ENCODE results near the gene ZNF829. TPM values are rescaled to one million over a fixed set of nuclear protein-coding genes. Genes with fewer than 3 reads are reported as not detected.

ZNF829 gene
- 1 to 10 TPM; 4.3 to 5.2 (median 4.7) TPM for total RNA-seq

- peaks cover 27% of the 10 kb centered on the region for H3K9me3 Mint-ChIP-seq
- H3K4me1 Mint-ChIP-seq (ENCODE audit: low read depth): peaks cover 32% of the 10 kb centered on the region
- H3K36me3 Mint-ChIP-seq (ENCODE audit: insufficient read depth): peaks cover 58% of the 10 kb centered on the region
- no peaks in the 10 kb centered on the region for H3K27me3 Mint-ChIP-seq (ENCODE audit: low read depth)
- DNase-seq (peak; percentile 83), ATAC-seq (peak; percentile 97 to 98)
- peak within 1 kb of the TSS; percentile 87 for H3K4me3 Mint-ChIP-seq
These were observed at the start of gene ZNF829, which contains the start of gene ZNF568 for GRCh38 chr19:36915992-36916830. TSS of gene ZNF829 (minus strand) at chr19:36916291. CDS start at chr19:36915167, 1,124 bp downstream. TSS of gene ZNF568 (plus strand) at chr19:36916332. CDS start at chr19:36922771, 6,439 bp downstream.

GRCh38 chr19:36963280-36963679, 47.2 kb upstream of the ZNF829 start:
- Mint-ChIP-seq H3K27me3 (ENCODE audit: low read depth) (no peaks in the 10 kb centered on the region), H3K36me3 (ENCODE audit: insufficient read depth) (peaks cover 10% of the 10 kb centered on the region), H3K9me3 (peaks cover 31% of the 10 kb centered on the region), H3K4me3 (no peak overlapping the region), H3K4me1 (ENCODE audit: low read depth) (no peaks in the 10 kb centered on the region)
- ATAC-seq: no peak
- DNase-seq: no peak

GRCh38 chr19:36962346-36962745, 46.3 kb upstream of the ZNF829 start:
- Mint-ChIP-seq H3K4me1 (ENCODE audit: low read depth) (no peaks in the 10 kb centered on the region), H3K4me3 (no peak overlapping the region), H3K36me3 (ENCODE audit: insufficient read depth) (peaks cover 10% of the 10 kb centered on the region), H3K27me3 (ENCODE audit: low read depth) (no peaks in the 10 kb centered on the region), H3K9me3 (peaks cover 38% of the 10 kb centered on the region)
- ATAC-seq (no peak), DNase-seq (no peak)

GRCh38 chr19:36950335-36951119, 34.4 kb upstream of the ZNF829 start:
- no peak for DNase-seq
- ATAC-seq: no peak
- Mint-ChIP-seq H3K27me3 (ENCODE audit: low read depth) (no peaks in the 10 kb centered on the region), H3K4me1 (ENCODE audit: low read depth) (no peaks in the 10 kb centered on the region), H3K9me3 (peaks cover 45% of the 10 kb centered on the region), H3K4me3 (no peak overlapping the region), H3K36me3 (ENCODE audit: insufficient read depth) (peaks cover 43% of the 10 kb centered on the region)

GRCh38 chr19:36939153-36939552, 23.1 kb upstream of the ZNF829 start:
- Mint-ChIP-seq H3K4me1 (ENCODE audit: low read depth) (no peaks in the 10 kb centered on the region), H3K4me3 (no peak overlapping the region), H3K27me3 (ENCODE audit: low read depth) (no peaks in the 10 kb centered on the region), H3K36me3 (ENCODE audit: insufficient read depth) (peaks cover 79% of the 10 kb centered on the region), H3K9me3 (peaks cover 53% of the 10 kb centered on the region)
- DNase-seq (no peak), ATAC-seq (no peak)

GRCh38 chr19:36931684-36932083, 15.6 kb upstream of the ZNF829 start:
- Mint-ChIP-seq H3K4me1 (ENCODE audit: low read depth) (no peaks in the 10 kb centered on the region), H3K9me3 (peaks cover 30% of the 10 kb centered on the region), H3K4me3 (no peak overlapping the region), H3K27me3 (ENCODE audit: low read depth) (no peaks in the 10 kb centered on the region), H3K36me3 (ENCODE audit: insufficient read depth) (peaks cover 61% of the 10 kb centered on the region)
- DNase-seq (no peak), ATAC-seq (no peak)

- peak overlapping the region; percentile 87 for H3K4me3 Mint-ChIP-seq
- H3K36me3 Mint-ChIP-seq (ENCODE audit: insufficient read depth): peaks cover 64% of the 10 kb centered on the region
- no peak for DNase-seq
- no peak for ATAC-seq
- H3K4me1 Mint-ChIP-seq (ENCODE audit: low read depth): peaks cover 32% of the 10 kb centered on the region
- no peaks in the 10 kb centered on the region for H3K27me3 Mint-ChIP-seq (ENCODE audit: low read depth)
- peaks cover 30% of the 10 kb centered on the region for H3K9me3 Mint-ChIP-seq
These were observed 2.0 kb upstream of the ZNF829 start for GRCh38 chr19:36918090-36918489.

GRCh38 chr19:36916991-36917390, 900 bp upstream of the ZNF829 start:
- peaks cover 26% of the 10 kb centered on the region for H3K9me3 Mint-ChIP-seq
- peaks cover 32% of the 10 kb centered on the region for H3K4me1 Mint-ChIP-seq (ENCODE audit: low read depth)
- DNase-seq: no peak
- H3K27me3 Mint-ChIP-seq (ENCODE audit: low read depth): no peaks in the 10 kb centered on the region
- no peak for ATAC-seq
- peak overlapping the region; percentile 87 for H3K4me3 Mint-ChIP-seq
- H3K36me3 Mint-ChIP-seq (ENCODE audit: insufficient read depth): peaks cover 61% of the 10 kb centered on the region

- Mint-ChIP-seq H3K27me3 (ENCODE audit: low read depth) (no peaks in the 10 kb centered on the region), H3K36me3 (ENCODE audit: insufficient read depth) (peaks cover 82% of the 10 kb centered on the region), H3K9me3 (peaks cover 63% of the 10 kb centered on the region), H3K4me1 (ENCODE audit: low read depth) (no peaks in the 10 kb centered on the region), H3K4me3 (no peak overlapping the region)
- DNase-seq (no peak), ATAC-seq (no peak)
These were observed 17.7 kb downstream of the ZNF829 start for GRCh38 chr19:36898422-36898821.

GRCh38 chr19:36894849-36895383, 21.2 kb downstream of the ZNF829 start:
- Mint-ChIP-seq H3K36me3 (ENCODE audit: insufficient read depth) (peaks cover 76% of the 10 kb centered on the region), H3K4me3 (no peak overlapping the region), H3K4me1 (ENCODE audit: low read depth) (no peaks in the 10 kb centered on the region), H3K9me3 (peaks cover 73% of the 10 kb centered on the region), H3K27me3 (ENCODE audit: low read depth) (no peaks in the 10 kb centered on the region)
- ATAC-seq (no peak), DNase-seq (no peak)

- no peaks in the 10 kb centered on the region for H3K4me1 Mint-ChIP-seq (ENCODE audit: low read depth)
- no peak for DNase-seq
- H3K36me3 Mint-ChIP-seq (ENCODE audit: insufficient read depth): peaks cover 64% of the 10 kb centered on the region
- H3K4me3 Mint-ChIP-seq: no peak overlapping the region
- peaks cover 64% of the 10 kb centered on the region for H3K9me3 Mint-ChIP-seq
- ATAC-seq: no peak
- H3K27me3 Mint-ChIP-seq (ENCODE audit: low read depth): no peaks in the 10 kb centered on the region
These were observed 24.2 kb downstream of the ZNF829 start for GRCh38 chr19:36891768-36892357.

- Mint-ChIP-seq H3K27me3 (ENCODE audit: low read depth) (no peaks in the 10 kb centered on the region), H3K4me3 (no peak overlapping the region), H3K36me3 (ENCODE audit: insufficient read depth) (peaks cover 54% of the 10 kb centered on the region), H3K4me1 (ENCODE audit: low read depth) (no peaks in the 10 kb centered on the region), H3K9me3 (peaks cover 47% of the 10 kb centered on the region)
- DNase-seq (no peak), ATAC-seq (no peak)
These were observed 38.8 kb downstream of the ZNF829 start for GRCh38 chr19:36876993-36877938.

GRCh38 chr19:36851898-36852297, 64.2 kb downstream of the ZNF829 start:
- no peaks in the 10 kb centered on the region for H3K27me3 Mint-ChIP-seq (ENCODE audit: low read depth)
- H3K9me3 Mint-ChIP-seq: peaks cover 18% of the 10 kb centered on the region
- ATAC-seq: no peak
- no peak overlapping the region for H3K4me3 Mint-ChIP-seq
- DNase-seq: no peak
- H3K4me1 Mint-ChIP-seq (ENCODE audit: low read depth): peaks cover 8% of the 10 kb centered on the region
- peaks cover 36% of the 10 kb centered on the region for H3K36me3 Mint-ChIP-seq (ENCODE audit: insufficient read depth)
